CD4-positive, alpha-beta memory T cell (primary cell): ENCODE measurements around the gene SPAG9. TPM values are rescaled to one million over a fixed set of nuclear protein-coding genes. Genes with fewer than 3 reads are reported as not detected.

Experiments
- CTCF ChIA-PET: fragments of 350-600 bp; sonication (Branson Sonifier 250); formaldehyde crosslinking; loops from one replicate; lab custom pipeline; 2021; ENCODE audit warnings: inconsistent platforms; ENCODE audit not compliant: partially characterized antibody; lab: Charles Lee
- POLR2A ChIA-PET: fragments of 350-600 bp; sonication (Branson Sonifier 250); formaldehyde crosslinking; loops from one replicate; lab custom pipeline; 2021; ENCODE audit not compliant: partially characterized antibody; lab: Charles Lee
- DNase-seq, 5 donors: peaks; one replicate each; pipeline versions ENCODE4 v3.0.0 to v3.0.0-alpha.2; 2020 to 2022; ENCODE audit warnings: mixed read lengths in 1 of 5
- H3K27ac ChIP-seq: one replicate; pipeline ENCODE4 v1.7.0; 2013; ENCODE audit warnings: low read depth, low read length
- H3K27me3 ChIP-seq: 2 replicates; pipeline ENCODE4 v1.7.0; 2013; ENCODE audit warnings: mild to moderate bottlenecking, low read length, moderate library complexity; ENCODE audit not compliant: insufficient read depth
- H3K36me3 ChIP-seq: 2 replicates; pipeline ENCODE4 v1.7.0; 2013; ENCODE audit warnings: mild to moderate bottlenecking, low read length, moderate library complexity; ENCODE audit not compliant: insufficient read depth
- H3K4me1 ChIP-seq: 2 replicates; pipeline ENCODE4 v1.7.0; 2013; ENCODE audit warnings: mild to moderate bottlenecking, low read length, moderate library complexity; ENCODE audit not compliant: insufficient read depth
- H3K4me3 ChIP-seq, 2 donors: one replicate each; pipeline ENCODE4 v1.7.0; 2013; ENCODE audit warnings: low read length in 2 of 2, mild to moderate bottlenecking in 1 of 2
- H3K9me3 ChIP-seq, 2 donors: one replicate each; pipeline ENCODE4 v1.7.0; 2013; ENCODE audit warnings: low read length in 2 of 2, control low read depth in 1 of 2; ENCODE audit not compliant: control insufficient read depth in 1 of 2
- H3K27ac Mint-ChIP-seq, 7 donors: one replicate each; pipeline ENCODE4 v1.8.0; 2020 to 2021; ENCODE audit warnings: mixed read lengths in 7 of 7, mild to moderate bottlenecking in 6 of 7, inconsistent platforms in 3 of 7, moderate library complexity in 3 of 7
- H3K27me3 Mint-ChIP-seq, 2 donors: one replicate each; pipeline ENCODE4 v1.8.0; 2020 to 2021; ENCODE audit warnings: mixed read lengths in 2 of 2
- H3K36me3 Mint-ChIP-seq, 2 donors: one replicate each; pipeline ENCODE4 v1.8.0; 2020 to 2021; ENCODE audit warnings: mixed read lengths in 2 of 2, inconsistent platforms in 1 of 2, mild to moderate bottlenecking in 1 of 2
- H3K4me1 Mint-ChIP-seq, 4 donors: one replicate each; pipeline ENCODE4 v1.8.0; 2020 to 2021; ENCODE audit warnings: mixed read lengths in 4 of 4, mild to moderate bottlenecking in 1 of 4
- H3K4me3 Mint-ChIP-seq, 8 donors: one replicate each; pipeline ENCODE4 v1.8.0; 2020 to 2021; ENCODE audit warnings: mixed read lengths in 8 of 8, mild to moderate bottlenecking in 7 of 8, moderate library complexity in 6 of 8, inconsistent platforms in 3 of 8
- H3K9me3 Mint-ChIP-seq, 8 donors: one replicate each; pipeline ENCODE4 v1.8.0; 2020 to 2021; ENCODE audit warnings: mixed read lengths in 8 of 8, mild to moderate bottlenecking in 5 of 8, inconsistent platforms in 3 of 8, moderate library complexity in 1 of 8
- intact Hi-C: fragments of 100-400 bp; cut with micrococcal nuclease; formaldehyde crosslinking; loops from one replicate; pipeline ENCODE4 v1.15.1; 2023
- polyA plus RNA-seq, 2 donors: library from polyadenylated mRNA; unstranded; fragments of 300-500 nt; fragmentation: Illumina TruSeq; gene quantifications; one replicate each; pipeline ENCODE4 v1.2.3, GENCODE V29; 2021
- total RNA-seq, 2 experiments: library from RNA; stranded (reverse); gene quantifications; one replicate each; pipeline ENCODE4 v1.2.3, GENCODE V29; 2021

Gene SPAG9
- total and polyA plus RNA-seq, 4 experiments from 2014 or later, result 3.2 to 62.3 (median 36.0) TPM

- Mint-ChIP-seq H3K4me3 (peak overlapping the region in 2 of 8 donors; percentile 40 to 67), H3K9me3 (no peaks in the 10 kb centered on the region), H3K4me1 (peaks cover 1 to 5% (median 4%) of the 10 kb centered on the region in 4 donors), H3K36me3 (peaks cover 0 to 3% of the 10 kb centered on the region in 2 donors), H3K27me3 (peaks cover 0 to 2% of the 10 kb centered on the region in 2 donors), H3K27ac (peak overlapping the region in 6 of 7 donors; percentile 32 to 89 (median 76))
- no peak overlapping the region for H3K4me3 ChIP-seq
- no peak overlapping the region for H3K27ac ChIP-seq
- ChIA-PET POLR2A (interaction anchor here (0.6 to 18.7 kb wide), 7 partner anchors 12 to 196 kb away, joined by 3 to 673 read pairs (median 5); partner anchors contain the start of genes NME1 and TOB1), CTCF (interaction anchor here (0.8 to 17.7 kb wide), 23 partner anchors 8 to 328 kb away, joined by 3 to 515 read pairs (median 6); partner anchors contain the start of gene TOB1)
- peaks cover 4% of the 10 kb centered on the region for H3K4me1 ChIP-seq
- no peaks in the 10 kb centered on the region for H3K9me3 ChIP-seq
- H3K27me3 ChIP-seq, result no peaks in the 10 kb centered on the region
- intact Hi-C loops, result loop anchor here (1.0 to 5.0 kb wide), 5 partner anchors 92 to 325 kb away; partner anchors contain the start of gene ABCC3
- no peaks in the 10 kb centered on the region for H3K36me3 ChIP-seq
- DNase-seq, result peak; percentile 64 to 69 (median 65)
Measured at GRCh38 chr17:50956750-50957523, 163.7 kb downstream of the SPAG9 start.

- POLR2A ChIA-PET, result interaction anchor here (0.9 to 18.7 kb wide), 6 partner anchors 11 to 107 kb away, joined by 3 to 673 read pairs (median 6); partner anchors contain the start of gene TOB1
- intact Hi-C loops, result loop anchor here (1.0 to 5.0 kb wide), 5 partner anchors 91 to 324 kb away; partner anchors contain the start of gene ABCC3
Measured at GRCh38 chr17:50956409-50956749, 164.3 kb downstream of the SPAG9 start.

GRCh38 chr17:50955667-50956120 lies 165.0 kb downstream of the SPAG9 start:
- no peaks in the 10 kb centered on the region for H3K9me3 Mint-ChIP-seq
- ChIA-PET CTCF (interaction anchor here (0.9 to 17.7 kb wide), 14 partner anchors 8 to 173 kb away, joined by 3 to 515 read pairs (median 7); partner anchors contain the start of gene TOB1), POLR2A (interaction anchor here (0.7 to 18.7 kb wide), 4 partner anchors 24 to 198 kb away, joined by 3 to 673 read pairs (median 15); partner anchors contain the start of genes NME1 and TOB1)
- peaks cover 3 to 9% (median 7%) of the 10 kb centered on the region in 4 donors for H3K4me1 Mint-ChIP-seq
- intact Hi-C loops, result loop anchor here (1.0 to 5.0 kb wide), 5 partner anchors 90 to 323 kb away; partner anchors contain the start of gene ABCC3
- peaks cover 0 to 2% of the 10 kb centered on the region in 2 donors for H3K27me3 Mint-ChIP-seq
- no peaks in the 10 kb centered on the region for H3K36me3 Mint-ChIP-seq
- no peaks in the 10 kb centered on the region for H3K27me3 ChIP-seq
- no peaks in the 10 kb centered on the region for H3K9me3 ChIP-seq
- peaks cover 4% of the 10 kb centered on the region for H3K4me1 ChIP-seq
- H3K27ac Mint-ChIP-seq, result no peak overlapping the region
- H3K36me3 ChIP-seq, result no peaks in the 10 kb centered on the region
- DNase-seq, result no peak
- no peak overlapping the region for H3K4me3 ChIP-seq
- no peak overlapping the region for H3K4me3 Mint-ChIP-seq
- no peak overlapping the region for H3K27ac ChIP-seq

More at GRCh38 chr17:50956409-50956749, 164.3 kb downstream of the SPAG9 start:
- no peaks in the 10 kb centered on the region for H3K36me3 Mint-ChIP-seq
- peak overlapping the region in 1 of 8 donors; percentile 67 for H3K4me3 Mint-ChIP-seq
- peaks cover 1 to 5% (median 4%) of the 10 kb centered on the region in 4 donors for H3K4me1 Mint-ChIP-seq
- peaks cover 0 to 2% of the 10 kb centered on the region in 2 donors for H3K27me3 Mint-ChIP-seq
- no peaks in the 10 kb centered on the region for H3K9me3 Mint-ChIP-seq
- no peaks in the 10 kb centered on the region for H3K36me3 ChIP-seq
- DNase-seq, result no peak
- peaks cover 4% of the 10 kb centered on the region for H3K4me1 ChIP-seq
- H3K27ac ChIP-seq, result no peak overlapping the region
- H3K9me3 ChIP-seq, result no peaks in the 10 kb centered on the region
- H3K27ac Mint-ChIP-seq, result peak overlapping the region in 4 of 7 donors; percentile 75 to 89 (median 76)
- H3K4me3 ChIP-seq, result no peak overlapping the region
- CTCF ChIA-PET, result interaction anchor here (1.0 to 17.7 kb wide), 19 partner anchors 8 to 328 kb away, joined by 3 to 515 read pairs (median 7); partner anchors contain the start of gene TOB1
- no peaks in the 10 kb centered on the region for H3K27me3 ChIP-seq

DNA sequence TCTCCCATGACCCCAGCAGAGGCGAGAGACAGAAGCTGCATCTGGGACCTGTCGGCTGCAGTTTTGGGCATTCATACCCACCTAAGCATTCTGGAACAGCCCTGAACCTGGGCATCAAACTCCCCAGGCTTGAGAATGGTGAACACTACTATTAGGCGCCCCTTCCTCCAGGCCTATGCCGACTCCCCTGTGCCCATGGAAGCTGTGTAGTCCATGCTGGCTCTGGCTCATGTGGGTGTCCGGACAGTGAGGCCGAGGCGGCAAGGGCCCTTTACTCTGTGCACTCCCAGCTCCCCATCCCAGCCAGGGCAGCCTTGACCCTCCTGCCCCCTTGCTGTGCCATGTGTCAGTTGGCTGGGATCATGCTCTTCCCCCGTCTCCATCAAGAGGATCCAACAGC lies 165.5 kb downstream of the SPAG9 start:
- peaks cover 10% of the 10 kb centered on the region for H3K4me1 ChIP-seq
- H3K27ac Mint-ChIP-seq, result peak overlapping the region in 1 of 7 donors; percentile 51
- H3K27me3 Mint-ChIP-seq, result peaks cover 0 to 2% of the 10 kb centered on the region in 2 donors
- DNase-seq, result no peak
- no peaks in the 10 kb centered on the region for H3K9me3 Mint-ChIP-seq
- no peaks in the 10 kb centered on the region for H3K9me3 ChIP-seq
- POLR2A ChIA-PET, result interaction anchor here (0.7 to 18.7 kb wide), 4 partner anchors 24 to 198 kb away, joined by 3 to 673 read pairs (median 15); partner anchors contain the start of genes NME1 and TOB1
- no peaks in the 10 kb centered on the region for H3K36me3 ChIP-seq
- no peaks in the 10 kb centered on the region for H3K36me3 Mint-ChIP-seq
- CTCF ChIA-PET, result interaction anchor here (0.9 to 17.7 kb wide), 10 partner anchors 9 to 170 kb away, joined by 3 to 515 read pairs (median 7); partner anchors contain the start of gene TOB1
- no peak overlapping the region for H3K27ac ChIP-seq
- peaks cover 7 to 14% (median 12%) of the 10 kb centered on the region in 4 donors for H3K4me1 Mint-ChIP-seq
- no peak overlapping the region for H3K4me3 ChIP-seq
- intact Hi-C loops, result loop anchor here (5.0 kb wide), 1 partner anchor 323 kb away; the partner anchor contains the start of gene ABCC3
- no peak overlapping the region for H3K4me3 Mint-ChIP-seq
- H3K27me3 ChIP-seq, result no peaks in the 10 kb centered on the region

GRCh38 chr17:50954641-50955121 lies 166.0 kb downstream of the SPAG9 start:
- H3K27me3 ChIP-seq, result no peaks in the 10 kb centered on the region
- H3K4me1 ChIP-seq, result peaks cover 14% of the 10 kb centered on the region
- CTCF ChIA-PET, result interaction anchor here (1.5 to 17.7 kb wide), 4 partner anchors 10 to 138 kb away, joined by 7 to 515 read pairs (median 56); partner anchors contain the start of gene TOB1
- Mint-ChIP-seq H3K27ac (peak overlapping the region in 2 of 7 donors; percentile 22 to 51), H3K4me3 (no peak overlapping the region), H3K27me3 (peaks cover 0 to 2% of the 10 kb centered on the region in 2 donors), H3K36me3 (no peaks in the 10 kb centered on the region), H3K4me1 (peaks cover 7 to 18% (median 15%) of the 10 kb centered on the region in 4 donors), H3K9me3 (no peaks in the 10 kb centered on the region)
- H3K9me3 ChIP-seq, result no peaks in the 10 kb centered on the region
- intact Hi-C loops, result loop anchor here (5.0 kb wide), 1 partner anchor 322 kb away; the partner anchor contains the start of gene ABCC3
- no peaks in the 10 kb centered on the region for H3K36me3 ChIP-seq
- POLR2A ChIA-PET, result interaction anchor here (1.3 to 18.7 kb wide), 3 partner anchors 93 to 199 kb away, joined by 4 to 673 read pairs (median 26); partner anchors contain the start of genes NME1 and TOB1
- no peak overlapping the region for H3K27ac ChIP-seq
- H3K4me3 ChIP-seq, result no peak overlapping the region
- no peak for DNase-seq

- Histone ChIP-seq H3K4me1 (peaks cover 14% of the 10 kb centered on the region), H3K4me3 (no peak overlapping the region), H3K27ac (no peak overlapping the region), H3K9me3 (no peaks in the 10 kb centered on the region), H3K36me3 (no peaks in the 10 kb centered on the region), H3K27me3 (no peaks in the 10 kb centered on the region)
- no peak overlapping the region for H3K27ac Mint-ChIP-seq
- peaks cover 0 to 2% of the 10 kb centered on the region in 2 donors for H3K27me3 Mint-ChIP-seq
- POLR2A ChIA-PET, result interaction anchor here (1.0 to 18.7 kb wide), 3 partner anchors 9 to 101 kb away, joined by 5 to 673 read pairs (median 5); partner anchors contain the start of gene TOB1
- no peaks in the 10 kb centered on the region for H3K9me3 Mint-ChIP-seq
- H3K4me3 Mint-ChIP-seq, result no peak overlapping the region
- no peak for DNase-seq
- no peaks in the 10 kb centered on the region for H3K36me3 Mint-ChIP-seq
- intact Hi-C loops, result no loop called here
- CTCF ChIA-PET, result interaction anchor here (1.0 to 17.7 kb wide), 5 partner anchors 10 to 172 kb away, joined by 3 to 515 read pairs (median 4); partner anchors contain the start of gene TOB1
- peaks cover 7 to 18% (median 15%) of the 10 kb centered on the region in 4 donors for H3K4me1 Mint-ChIP-seq
Measured at GRCh38 chr17:50953831-50954601, 166.7 kb downstream of the SPAG9 start.
